Trophoblast cell (in vitro differentiated cells and primary cell): ENCODE data around the gene ARHGAP9.

Experiments
- DNase-seq, 2 donors: peaks; one replicate each; pipeline ENCODE4 v3.0.0-alpha.2; 2016
- H2AFZ ChIP-seq: 2 replicates; pipeline ENCODE4 v1.6.1; 2013; ENCODE audit warnings: low read length, moderate library complexity, mild to moderate bottlenecking; ENCODE audit not compliant: insufficient read depth, poor library complexity
- H2AK5ac ChIP-seq: 2 replicates; pipeline ENCODE4 v1.6.1; 2013; ENCODE audit warnings: mild to moderate bottlenecking, low read length
- H2BK120ac ChIP-seq: 2 replicates; pipeline ENCODE4 v1.6.1; 2013; ENCODE audit warnings: low read length, mild to moderate bottlenecking, moderate library complexity; ENCODE audit not compliant: insufficient read depth, poor library complexity
- H2BK12ac ChIP-seq: 2 replicates; pipeline ENCODE4 v1.6.1; 2013; ENCODE audit warnings: mild to moderate bottlenecking, low read length, moderate library complexity
- H2BK5ac ChIP-seq: 2 replicates; pipeline ENCODE4 v1.6.1; 2013; ENCODE audit warnings: low read length, low read depth, moderate library complexity, mild to moderate bottlenecking; ENCODE audit not compliant: poor library complexity
- H3K14ac ChIP-seq: 2 replicates; pipeline ENCODE4 v1.6.1; 2013; ENCODE audit warnings: mild to moderate bottlenecking, low read length
- H3K18ac ChIP-seq: 2 replicates; pipeline ENCODE4 v1.6.1; 2013; ENCODE audit warnings: mild to moderate bottlenecking, low read length
- H3K23ac ChIP-seq: 2 replicates; pipeline ENCODE4 v1.6.1; 2013; ENCODE audit warnings: low read length
- H3K27ac ChIP-seq: 2 replicates; pipeline ENCODE4 v1.5.1; 2013; ENCODE audit warnings: low read depth, mild to moderate bottlenecking, inconsistent platforms, low read length, moderate library complexity
- H3K27me3 ChIP-seq: 2 replicates; pipeline ENCODE4 v1.6.1; 2013; ENCODE audit warnings: inconsistent platforms, mild to moderate bottlenecking, low read length, moderate library complexity; ENCODE audit not compliant: insufficient read depth
- H3K36me3 ChIP-seq, 2 experiments: 1 replicate in 1 of 2; 2 replicates in 1 of 2; pipeline ENCODE4 v1.6.1; 2013; ENCODE audit warnings: low read length in 2 of 2, mild to moderate bottlenecking in 2 of 2, moderate library complexity in 1 of 2; ENCODE audit not compliant: insufficient read depth in 2 of 2, control insufficient read depth in 1 of 2
- H3K4ac ChIP-seq: 2 replicates; pipeline ENCODE4 v1.6.1; 2013; ENCODE audit warnings: low read depth, mild to moderate bottlenecking, low read length, moderate library complexity
- H3K4me1 ChIP-seq, 2 experiments: 1 replicate in 1 of 2; 2 replicates in 1 of 2; pipeline ENCODE4 v1.6.1; 2013; ENCODE audit warnings: low read length in 2 of 2, mild to moderate bottlenecking in 2 of 2, moderate library complexity in 1 of 2; ENCODE audit not compliant: insufficient read depth in 2 of 2, control insufficient read depth in 1 of 2
- H3K4me2 ChIP-seq: 2 replicates; pipeline ENCODE4 v1.6.1; 2013; ENCODE audit warnings: inconsistent platforms, mild to moderate bottlenecking, low read length, moderate library complexity
- H3K4me3 ChIP-seq: 2 replicates; pipeline ENCODE4 v1.5.1; 2013; ENCODE audit warnings: mild to moderate bottlenecking, low read depth, low read length, inconsistent platforms
- H3K79me1 ChIP-seq: one replicate; pipeline ENCODE4 v1.6.1; 2013; ENCODE audit warnings: low read length
- H3K79me2 ChIP-seq: 2 replicates; pipeline ENCODE4 v1.6.1; 2013; ENCODE audit warnings: low read length, mild to moderate bottlenecking; ENCODE audit not compliant: control insufficient read depth, insufficient read depth, poor library complexity
- H3K9ac ChIP-seq: 2 replicates; pipeline ENCODE4 v1.6.1; 2013; ENCODE audit warnings: mild to moderate bottlenecking, low read length
- H3K9me3 ChIP-seq: 2 replicates; pipeline ENCODE4 v1.6.1; 2013; ENCODE audit warnings: low read depth, mild to moderate bottlenecking, control low read depth, inconsistent platforms, low read length; ENCODE audit not compliant: insufficient read depth
- H4K12ac ChIP-seq: 2 replicates; pipeline ENCODE4 v1.6.1; 2013; ENCODE audit warnings: low read depth, mild to moderate bottlenecking, low read length, moderate library complexity
- H4K8ac ChIP-seq: 2 replicates; pipeline ENCODE4 v1.6.1; 2013; ENCODE audit warnings: low read depth, mild to moderate bottlenecking, low read length, moderate library complexity
- H4K91ac ChIP-seq: one replicate; pipeline ENCODE4 v1.6.1; 2013; ENCODE audit warnings: low read depth, mild to moderate bottlenecking, low read length, moderate library complexity
- WGBS: extraction: QIAGEN DNeasy Blood & Tissue Kit; methylation state at CpG from one replicate; pipeline ENCODE4 v1.1.7; 2013; ENCODE audit warnings: missing lambda C conversion rate; ENCODE audit not compliant: insufficient read length, insufficient coverage; ENCODE audit errors: extremely low coverage; 5-methylcytosine and 5-hydroxymethylcytosine counted together

The ARHGAP9 gene

DNA sequence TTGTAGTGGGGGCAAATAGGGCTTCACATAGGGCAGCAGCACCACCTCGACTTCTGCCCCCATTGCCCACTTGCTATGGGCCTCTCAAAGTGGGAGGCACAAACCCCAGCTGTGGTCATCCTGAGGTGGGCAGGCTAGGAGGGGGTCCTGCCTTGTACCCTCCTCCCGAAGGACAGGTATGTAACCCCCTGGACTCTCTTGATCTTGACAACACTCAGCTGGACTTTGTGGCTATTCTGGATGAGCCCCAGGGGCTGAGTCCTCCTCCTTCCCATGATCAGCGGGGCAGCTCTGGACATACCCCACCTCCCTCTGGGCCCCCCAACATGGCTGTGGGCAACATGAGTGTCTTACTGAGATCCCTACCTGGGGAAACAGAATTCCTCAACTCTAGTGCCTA, 8.0 kb downstream of the ARHGAP9 start:
- Histone ChIP-seq H2BK12ac (no peak overlapping the region), H3K79me2 (no peaks in the 10 kb centered on the region), H3K27ac (no peak overlapping the region), H3K4me1 (peaks cover 7 to 11% of the 10 kb centered on the region in 2 experiments), H4K91ac (no peak overlapping the region), H3K4me2 (no peak overlapping the region), H2BK120ac (no peak overlapping the region), H3K23ac (no peak overlapping the region), H2AFZ (no peak overlapping the region), H3K14ac (no peak overlapping the region), H3K4me3 (no peak overlapping the region), H3K27me3 (peaks cover 33% of the 10 kb centered on the region), H3K9me3 (no peaks in the 10 kb centered on the region), H4K8ac (no peak overlapping the region), H3K4ac (no peak overlapping the region), H2AK5ac (no peak overlapping the region), H3K36me3 (no peaks in the 10 kb centered on the region), H4K12ac (no peak overlapping the region), H2BK5ac (no peak overlapping the region), H3K18ac (no peak overlapping the region), H3K9ac (no peak overlapping the region), H3K79me1 (no peaks in the 10 kb centered on the region)
- no CpG with 5 or more reads among the region's 3 CpGs for WGBS
- no peak for DNase-seq

DNA sequence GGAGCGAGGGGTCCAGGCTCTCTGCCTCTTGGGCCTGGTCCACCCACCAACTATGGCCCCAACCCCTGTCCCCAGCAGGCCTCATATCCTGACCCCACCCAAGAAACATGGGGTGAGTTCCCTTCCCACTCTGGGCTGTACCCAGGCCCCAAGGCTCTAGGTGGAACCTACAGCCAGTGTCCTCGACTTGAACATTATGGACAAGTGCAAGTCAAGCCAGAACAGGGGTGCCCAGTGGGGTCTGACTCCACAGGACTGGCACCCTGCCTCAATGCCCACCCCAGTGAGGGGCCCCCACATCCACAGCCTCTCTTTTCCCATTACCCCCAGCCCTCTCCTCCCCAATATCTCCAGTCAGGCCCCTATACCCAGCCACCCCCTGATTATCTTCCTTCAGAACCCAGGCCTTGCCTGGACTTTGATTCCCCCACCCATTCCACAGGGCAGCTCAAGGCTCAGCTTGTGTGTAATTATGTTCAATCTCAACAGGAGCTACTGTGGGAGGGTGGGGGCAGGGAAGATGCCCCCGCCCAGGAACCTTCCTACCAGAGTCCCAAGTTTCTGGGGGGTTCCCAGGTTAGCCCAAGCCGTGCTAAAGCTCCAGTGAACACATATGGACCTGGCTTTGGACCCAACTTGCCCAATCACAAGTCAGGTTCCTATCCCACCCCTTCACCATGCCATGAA, 8.6 kb downstream of the ARHGAP9 start:
- no CpG with 5 or more reads among the region's 4 CpGs for WGBS
- Histone ChIP-seq H3K9me3 (no peaks in the 10 kb centered on the region), H4K12ac (no peak overlapping the region), H3K79me1 (no peaks in the 10 kb centered on the region), H2BK120ac (no peak overlapping the region), H4K8ac (no peak overlapping the region), H4K91ac (no peak overlapping the region), H3K18ac (no peak overlapping the region), H2AFZ (no peak overlapping the region), H3K14ac (no peak overlapping the region), H3K36me3 (no peaks in the 10 kb centered on the region), H3K79me2 (no peaks in the 10 kb centered on the region), H3K9ac (no peak overlapping the region), H3K27ac (no peak overlapping the region), H2BK5ac (no peak overlapping the region), H3K23ac (no peak overlapping the region), H2BK12ac (no peak overlapping the region), H2AK5ac (no peak overlapping the region), H3K4me2 (no peak overlapping the region), H3K4me1 (peaks cover 6 to 8% of the 10 kb centered on the region in 2 experiments), H3K4ac (no peak overlapping the region), H3K4me3 (no peak overlapping the region), H3K27me3 (peaks cover 28% of the 10 kb centered on the region)
- DNase-seq, result no peak

DNA sequence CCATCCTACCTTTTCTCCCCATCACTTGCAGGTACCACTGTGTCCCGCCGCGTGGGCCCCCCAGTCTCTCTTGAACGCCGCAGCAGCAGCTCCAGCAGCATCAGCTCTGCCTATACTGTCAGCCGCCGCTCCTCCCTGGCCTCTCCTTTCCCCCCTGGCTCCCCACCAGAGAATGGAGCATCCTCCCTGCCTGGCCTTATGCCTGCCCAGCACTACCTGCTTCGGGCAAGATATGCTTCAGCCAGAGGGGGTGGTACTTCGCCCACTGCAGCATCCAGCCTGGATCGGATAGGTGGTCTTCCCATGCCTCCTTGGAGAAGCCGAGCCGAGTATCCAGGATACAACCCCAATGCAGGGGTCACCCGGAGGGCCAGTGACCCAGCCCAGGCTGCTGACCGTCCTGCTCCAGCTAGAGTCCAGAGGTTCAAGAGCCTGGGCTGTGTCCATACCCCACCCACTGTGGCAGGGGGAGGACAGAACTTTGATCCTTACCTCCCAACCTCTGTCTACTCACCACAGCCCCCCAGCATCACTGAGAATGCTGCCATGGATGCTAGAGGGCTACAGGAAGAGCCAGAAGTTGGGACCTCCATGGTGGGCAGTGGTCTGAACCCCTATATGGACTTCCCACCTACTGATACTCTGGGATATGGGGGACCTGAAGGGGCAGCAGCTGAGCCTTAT, 9.2 kb downstream of the ARHGAP9 start:
- no CpG with 5 or more reads among the region's 14 CpGs for WGBS

GRCh38 chr12:57469296-57470164, 10.1 kb downstream of the ARHGAP9 start:
- H3K79me2 ChIP-seq, result no peaks in the 10 kb centered on the region
- H3K4me1 ChIP-seq, result no peaks in the 10 kb centered on the region
- H3K27ac ChIP-seq, result no peak overlapping the region
- no peak overlapping the region for H2BK12ac ChIP-seq
- no peak overlapping the region for H4K8ac ChIP-seq
- no peak for DNase-seq
- no CpG with 5 or more reads among the region's 10 CpGs for WGBS
- H2BK120ac ChIP-seq, result no peak overlapping the region
- H3K4me2 ChIP-seq, result no peak overlapping the region
- no peak overlapping the region for H3K14ac ChIP-seq
- H3K27me3 ChIP-seq, result peaks cover 12% of the 10 kb centered on the region
- no peak overlapping the region for H2AK5ac ChIP-seq
- H3K9me3 ChIP-seq, result no peaks in the 10 kb centered on the region
- H4K12ac ChIP-seq, result no peak overlapping the region
- no peak overlapping the region for H3K4me3 ChIP-seq
- H3K23ac ChIP-seq, result no peak overlapping the region
- H3K4ac ChIP-seq, result no peak overlapping the region
- H2BK5ac ChIP-seq, result no peak overlapping the region
- H3K36me3 ChIP-seq, result no peaks in the 10 kb centered on the region
- no peak overlapping the region for H2AFZ ChIP-seq
- no peak overlapping the region for H4K91ac ChIP-seq
- no peaks in the 10 kb centered on the region for H3K79me1 ChIP-seq
- no peak overlapping the region for H3K9ac ChIP-seq
- no peak overlapping the region for H3K18ac ChIP-seq

More for the DNA sequence above, 9.2 kb downstream of the ARHGAP9 start:
- Histone ChIP-seq H2AK5ac (no peak overlapping the region), H3K23ac (no peak overlapping the region), H3K18ac (no peak overlapping the region), H3K27ac (no peak overlapping the region), H3K9me3 (no peaks in the 10 kb centered on the region), H3K4me1 (peaks cover 0 to under 1% of the 10 kb centered on the region in 2 experiments), H3K14ac (no peak overlapping the region), H3K4ac (no peak overlapping the region), H3K4me3 (no peak overlapping the region), H2BK12ac (no peak overlapping the region), H4K91ac (no peak overlapping the region), H3K9ac (no peak overlapping the region), H2BK120ac (no peak overlapping the region), H3K4me2 (no peak overlapping the region), H3K79me1 (no peaks in the 10 kb centered on the region), H3K27me3 (peaks cover 21% of the 10 kb centered on the region), H4K12ac (no peak overlapping the region), H4K8ac (no peak overlapping the region), H2BK5ac (no peak overlapping the region), H2AFZ (no peak overlapping the region), H3K36me3 (no peaks in the 10 kb centered on the region), H3K79me2 (no peaks in the 10 kb centered on the region)
- DNase-seq, result no peak
